LHCN-M2 (cell line): ENCODE data around the gene USP49. TPM values are rescaled to one million over a fixed set of nuclear protein-coding genes. Genes with fewer than 3 reads are reported as not detected.
"Not testable (repeated sequence)": the region's sequence is repeated elsewhere in the genome, so short reads cannot be mapped to it uniquely, and the experiment has no call there.

Experiments
- DNase-seq: peaks from one replicate; pipeline ENCODE4 v3.0.0-alpha.2; 2012; ENCODE audit warnings: low read depth
- total RNA-seq: library from RNA; depleted of rRNA; stranded (reverse); fragments of >200 nt; gene quantifications from 2 replicates; pipeline ENCODE4 v1.2.3, GENCODE V29; 2014

Gene USP49
- total RNA-seq, 1 experiment from 2014 or later: 1.7 TPM

- DNase-seq: peak; percentile 46
Observed at GRCh38 chr6:41780551-41781365, 114.4 kb downstream of the USP49 start, which contains the start of gene PRICKLE4. Gene PRICKLE4, plus strand, starts transcription at chr6:41780782. Its CDS starts 2,692 bp downstream, at chr6:41783474.

DNA sequence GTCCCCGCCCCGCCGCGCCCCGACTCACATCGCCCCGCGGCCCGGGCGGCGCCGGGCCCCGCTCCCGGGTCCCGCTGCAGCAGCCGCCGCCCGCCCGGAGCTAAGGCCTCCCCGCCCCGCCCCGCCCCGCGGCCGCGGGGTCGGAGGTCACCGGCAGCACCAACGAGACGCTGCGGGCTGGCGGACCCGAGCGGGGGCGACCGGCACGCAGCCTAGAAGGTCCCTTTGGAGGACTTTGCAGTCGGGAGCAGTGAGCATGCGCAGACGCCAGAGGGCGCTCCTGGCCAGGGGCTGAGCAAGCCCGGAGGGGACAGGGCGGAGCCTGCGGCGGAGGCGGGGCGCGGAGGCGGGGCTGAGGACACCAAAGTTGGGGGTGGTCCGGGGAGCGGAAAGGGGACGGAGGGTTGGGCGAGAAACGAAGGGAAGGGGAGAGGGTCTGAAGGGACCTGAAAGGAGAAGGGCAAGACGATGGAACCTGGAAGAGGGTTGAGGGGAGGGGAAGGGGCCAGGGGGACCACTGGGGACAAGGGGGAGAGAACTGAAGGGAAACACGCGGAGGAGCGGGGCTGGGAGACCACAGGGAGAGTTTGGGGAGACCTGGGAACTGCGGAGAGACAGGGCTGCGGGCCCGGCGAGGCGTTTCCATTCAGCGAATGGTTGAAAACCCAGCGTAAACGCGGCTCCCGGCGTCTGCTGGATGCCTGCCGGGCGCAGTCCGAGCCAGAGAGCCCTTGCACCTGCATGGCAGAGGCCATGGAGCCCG lies 115.2 kb downstream of the USP49 start, which contains the start of gene FRS3:
TSS of gene FRS3 (minus strand) at position 113 of the 763 bp plus-strand sequence. CDS start 2,913 bp downstream, outside the sequence.
- DNase-seq: peak; percentile 93

DNA sequence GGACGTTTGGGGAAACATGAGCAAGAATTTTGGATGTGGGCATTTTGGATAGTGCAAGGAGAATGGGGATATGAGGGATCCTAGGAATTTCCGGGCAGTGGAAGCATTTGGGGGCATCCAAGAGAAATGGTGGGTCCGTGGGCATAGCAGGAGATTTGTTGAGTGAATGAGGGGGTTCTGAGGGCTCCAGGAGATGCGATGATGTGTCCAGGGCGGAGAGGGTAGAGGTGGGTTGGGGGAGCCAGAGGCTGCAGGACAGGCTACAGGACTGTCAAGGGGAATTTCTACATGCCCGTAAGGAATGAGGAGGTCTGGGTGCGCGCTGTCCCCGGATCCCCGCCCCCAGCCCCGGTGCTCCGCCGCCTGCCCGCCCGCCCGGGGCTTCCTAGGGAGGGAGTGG lies 115.8 kb downstream of the USP49 start:
- DNase-seq: no peak

DNA sequence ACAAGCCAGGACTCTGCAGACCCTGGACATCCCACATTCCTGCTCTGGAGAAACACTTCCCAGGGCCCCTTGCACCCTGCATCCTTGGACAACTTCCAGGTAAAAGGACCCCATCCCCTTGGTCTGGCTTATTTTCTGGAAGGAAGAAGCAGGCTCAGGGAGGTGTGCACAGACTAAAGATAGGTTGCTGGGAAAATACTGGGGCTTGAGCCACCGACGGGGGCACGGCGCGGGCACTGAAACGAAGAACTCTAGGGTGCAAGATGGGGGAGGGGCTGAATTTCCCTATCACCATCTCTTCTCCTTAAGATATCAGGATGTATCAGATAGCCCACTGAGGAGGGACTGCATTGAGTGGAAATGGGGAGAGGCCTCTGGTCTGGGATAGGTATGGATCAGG lies 116.3 kb downstream of the USP49 start:
- DNase-seq: no peak

DNA sequence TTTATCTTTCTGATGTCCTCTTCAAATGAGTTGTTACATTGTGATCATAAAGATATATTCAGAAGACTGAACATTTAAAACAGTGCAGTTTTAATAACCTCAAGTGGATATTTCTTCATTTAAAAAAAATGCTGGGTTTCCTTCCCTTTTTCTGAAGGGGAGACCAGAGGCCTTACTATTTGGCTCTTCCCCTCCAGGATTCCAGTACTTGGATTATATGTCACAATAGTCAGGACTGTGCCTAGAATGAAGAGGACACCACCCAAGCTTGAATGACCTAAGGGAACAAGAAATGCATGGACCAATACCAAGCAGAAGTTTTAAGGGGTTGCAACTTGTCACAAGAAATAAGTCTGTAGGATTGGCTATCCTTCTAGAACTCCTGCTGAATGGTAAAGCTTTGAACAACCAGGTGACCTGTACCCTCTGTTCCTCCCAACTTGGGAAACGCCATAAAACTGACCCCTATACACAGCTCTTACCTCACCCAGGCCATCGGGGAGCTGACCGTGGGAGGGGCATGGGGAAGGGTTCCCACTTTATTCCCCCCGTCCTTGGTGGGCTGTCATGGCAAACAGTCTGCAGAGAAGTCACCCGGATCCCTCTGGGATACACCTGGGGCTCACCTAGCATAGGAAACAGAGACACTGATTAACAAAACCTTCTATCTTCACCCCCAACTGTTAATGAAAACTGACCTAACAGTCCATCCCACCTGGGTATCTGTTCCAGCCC lies 117.5 kb downstream of the USP49 start:
- no peak for DNase-seq

- no peak for DNase-seq
Observed at GRCh38 chr6:41775293-41775882, 119.8 kb downstream of the USP49 start.

DNA sequence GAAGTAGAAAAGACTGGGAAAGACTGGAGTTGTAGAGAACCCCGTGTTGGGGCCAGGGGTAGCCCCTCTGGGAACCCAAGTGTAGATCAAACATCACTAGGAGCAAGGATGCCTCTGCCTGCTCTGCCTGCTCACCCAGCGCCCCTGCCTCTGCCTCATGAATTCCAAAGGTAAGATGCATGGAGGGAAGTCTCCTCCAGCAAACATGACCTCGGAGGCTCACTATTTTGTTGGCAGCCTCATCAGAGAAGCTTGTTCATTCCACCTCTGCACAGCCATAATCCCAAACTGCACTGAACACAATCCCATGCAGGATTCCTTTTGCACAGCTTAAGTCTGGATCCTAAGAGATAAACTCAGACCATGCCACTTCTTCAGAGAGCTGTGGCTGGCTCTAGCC lies 120.3 kb downstream of the USP49 start:
- DNase-seq: no peak

DNA sequence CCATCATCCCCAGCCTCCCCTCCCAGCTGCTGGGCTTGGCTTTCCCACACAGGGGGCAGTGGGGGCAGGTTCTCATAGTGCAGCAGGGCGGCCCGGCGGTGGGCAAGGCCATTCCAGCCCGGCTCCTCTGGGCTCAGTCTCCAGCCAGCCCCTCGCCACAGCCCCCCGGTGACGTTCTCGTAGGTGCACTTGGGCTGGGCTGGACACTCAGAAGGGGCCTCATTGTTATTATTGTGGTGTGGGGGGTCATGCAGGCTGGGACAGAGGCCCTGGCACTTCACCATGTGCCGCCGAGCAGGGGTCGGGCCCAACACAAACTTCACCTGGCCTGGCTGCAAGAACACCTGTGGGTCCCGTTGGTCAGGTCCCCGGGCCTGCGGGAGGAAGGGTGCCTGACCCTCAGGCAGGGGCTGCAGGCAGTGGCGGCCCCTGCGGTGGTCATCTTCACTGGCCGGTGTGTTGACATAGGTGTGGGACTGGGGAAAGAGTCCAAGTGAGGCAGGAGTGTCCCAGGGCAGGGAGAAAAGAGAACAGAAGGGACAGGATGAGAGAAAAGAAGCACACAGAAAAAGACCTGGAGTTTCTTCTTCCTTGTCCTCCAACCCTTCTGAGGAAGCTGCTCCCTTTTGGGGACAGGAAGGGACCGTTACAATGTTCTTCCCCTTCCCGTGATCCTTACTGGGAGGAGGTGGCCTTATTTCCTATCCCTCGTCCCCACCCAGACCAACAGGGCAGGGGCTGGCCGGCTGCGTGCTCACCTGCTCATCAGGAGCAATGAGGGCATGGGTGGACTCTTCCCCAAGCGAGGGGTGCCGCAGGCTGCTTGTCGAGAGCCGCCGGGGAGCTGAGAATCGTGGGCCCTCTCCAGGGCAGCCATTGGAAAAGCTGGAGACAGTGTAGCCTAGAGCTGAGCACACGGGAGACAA lies 123.9 kb downstream of the USP49 start:
- no peak for DNase-seq

GRCh38 chr6:41770381-41771057 lies 124.7 kb downstream of the USP49 start:
- no peak for DNase-seq

- DNase-seq: no peak
Observed at GRCh38 chr6:41769376-41769775, 125.8 kb downstream of the USP49 start.

DNA sequence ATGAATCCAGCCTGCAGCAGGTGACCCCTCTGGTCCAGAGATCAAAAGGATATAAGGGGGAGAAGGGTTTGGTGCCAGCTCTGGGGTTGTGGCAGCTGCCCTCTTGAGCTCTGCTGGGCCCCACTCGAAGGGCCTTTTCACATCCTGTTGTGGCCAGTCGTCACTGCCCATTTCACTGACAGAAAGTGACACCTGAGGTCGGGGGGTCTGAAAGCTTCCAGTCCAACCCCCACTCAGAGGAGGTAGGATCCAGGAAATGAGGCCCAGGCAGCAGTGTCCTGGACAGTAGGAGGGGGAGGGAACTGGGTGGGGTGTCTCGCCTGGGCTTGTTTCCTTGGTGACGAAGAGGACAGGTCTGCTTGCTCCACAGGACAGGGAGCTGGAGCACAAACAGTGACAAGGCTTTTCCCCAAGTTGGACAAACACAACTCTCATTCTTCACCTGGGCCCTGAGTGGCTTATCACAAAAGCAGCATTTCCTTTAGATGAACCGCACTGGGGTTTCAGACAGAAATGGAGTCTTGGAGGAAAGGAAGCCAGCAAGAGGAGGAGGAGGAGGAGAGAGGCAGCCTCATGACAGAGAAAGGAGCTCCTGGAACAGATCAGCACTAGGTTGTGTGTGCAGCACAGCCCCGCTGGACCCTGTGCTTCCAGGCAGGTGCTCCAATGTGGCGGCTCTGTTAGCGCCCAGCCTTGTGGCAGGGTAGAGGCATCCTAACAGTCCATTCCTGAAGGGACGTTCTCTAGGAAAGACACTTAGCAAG lies 126.4 kb downstream of the USP49 start:
- no peak for DNase-seq

DNA sequence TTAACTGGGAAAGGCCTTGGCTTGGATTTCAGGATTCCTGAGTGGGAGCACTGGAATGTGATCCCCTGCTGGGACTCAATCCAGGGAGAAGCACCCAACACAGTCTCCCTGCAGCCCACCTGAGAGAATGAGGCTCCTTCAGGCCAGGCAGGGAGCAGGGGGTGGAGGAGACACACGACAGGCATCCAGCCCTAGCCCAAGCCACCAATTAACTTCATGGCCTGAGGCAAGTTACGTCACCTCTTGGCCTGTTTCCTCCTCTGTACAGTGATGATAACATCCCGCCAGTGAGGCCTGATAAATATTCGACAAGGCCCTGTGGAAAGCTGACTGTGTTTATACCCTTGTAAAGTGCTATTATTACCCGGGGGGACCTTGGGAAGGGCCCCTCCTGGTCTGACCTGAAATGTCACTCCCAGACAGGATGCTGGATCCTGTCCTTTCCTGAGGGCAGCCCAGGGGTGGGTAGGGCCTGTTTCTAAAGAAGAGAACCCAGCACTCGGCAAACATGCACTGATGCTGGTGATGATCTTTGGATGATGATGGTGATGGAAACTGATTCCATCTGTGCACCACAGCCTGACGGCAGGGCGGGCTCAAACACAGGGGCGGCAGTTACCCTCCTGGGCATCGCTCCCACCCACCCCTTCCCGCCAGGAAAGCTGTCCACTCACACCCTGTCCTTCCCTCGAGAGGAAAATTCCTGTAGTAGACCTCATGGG lies 127.9 kb downstream of the USP49 start:
- no peak for DNase-seq

DNA sequence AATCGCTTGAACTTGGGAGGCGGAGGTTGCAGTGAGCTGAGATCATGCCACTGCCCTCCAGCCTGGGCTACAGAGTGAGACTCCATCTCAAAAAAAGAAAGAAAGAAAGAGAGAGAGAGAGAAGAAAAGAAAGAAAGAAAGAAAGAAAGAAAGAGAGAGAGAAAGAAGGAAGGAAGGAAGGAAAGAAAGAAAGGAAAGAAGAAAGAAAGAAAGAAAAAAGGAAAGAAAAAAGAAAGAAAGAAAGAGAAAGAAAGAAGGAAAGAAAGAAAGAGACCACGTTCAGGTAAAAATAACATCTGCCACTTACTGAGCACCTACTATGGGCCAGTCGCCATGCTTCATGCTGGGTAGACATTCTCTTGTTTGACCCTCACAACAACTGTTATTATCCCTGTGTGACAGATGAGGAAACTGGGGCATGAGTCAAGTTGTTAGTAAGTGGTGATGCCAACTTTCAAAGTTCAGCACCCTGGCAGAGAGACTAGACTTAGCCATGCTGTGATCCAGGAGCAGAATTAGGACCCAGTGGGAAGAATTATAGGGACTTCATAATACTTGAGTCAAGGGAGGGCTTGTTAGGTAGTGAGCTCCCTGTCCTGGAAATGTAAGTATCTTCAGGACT lies 129.0 kb downstream of the USP49 start:
- DNase-seq: not testable (repeated sequence)

DNA sequence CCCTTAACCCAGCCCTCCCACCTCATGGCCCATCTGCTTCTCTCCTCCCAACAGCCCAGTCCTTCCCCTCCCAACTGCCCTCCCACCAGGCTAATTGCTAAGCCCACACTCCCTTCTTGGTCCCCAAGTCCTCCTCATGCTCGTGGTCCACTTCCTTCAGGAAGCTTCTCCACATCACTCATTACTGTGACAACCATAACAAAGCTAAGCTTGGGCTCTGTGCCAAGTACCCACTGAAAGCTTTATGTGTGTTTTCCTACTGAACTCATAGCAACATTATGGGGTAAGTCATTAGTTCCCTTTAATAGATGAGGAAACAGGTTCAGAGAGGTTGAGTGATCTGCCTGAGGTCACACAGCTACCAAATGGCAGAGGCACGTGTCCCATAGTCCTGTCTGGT lies 131.7 kb downstream of the USP49 start:
- no peak for DNase-seq

- no peak for DNase-seq
Observed at GRCh38 chr6:41759905-41760579, 135.1 kb downstream of the USP49 start.

DNA sequence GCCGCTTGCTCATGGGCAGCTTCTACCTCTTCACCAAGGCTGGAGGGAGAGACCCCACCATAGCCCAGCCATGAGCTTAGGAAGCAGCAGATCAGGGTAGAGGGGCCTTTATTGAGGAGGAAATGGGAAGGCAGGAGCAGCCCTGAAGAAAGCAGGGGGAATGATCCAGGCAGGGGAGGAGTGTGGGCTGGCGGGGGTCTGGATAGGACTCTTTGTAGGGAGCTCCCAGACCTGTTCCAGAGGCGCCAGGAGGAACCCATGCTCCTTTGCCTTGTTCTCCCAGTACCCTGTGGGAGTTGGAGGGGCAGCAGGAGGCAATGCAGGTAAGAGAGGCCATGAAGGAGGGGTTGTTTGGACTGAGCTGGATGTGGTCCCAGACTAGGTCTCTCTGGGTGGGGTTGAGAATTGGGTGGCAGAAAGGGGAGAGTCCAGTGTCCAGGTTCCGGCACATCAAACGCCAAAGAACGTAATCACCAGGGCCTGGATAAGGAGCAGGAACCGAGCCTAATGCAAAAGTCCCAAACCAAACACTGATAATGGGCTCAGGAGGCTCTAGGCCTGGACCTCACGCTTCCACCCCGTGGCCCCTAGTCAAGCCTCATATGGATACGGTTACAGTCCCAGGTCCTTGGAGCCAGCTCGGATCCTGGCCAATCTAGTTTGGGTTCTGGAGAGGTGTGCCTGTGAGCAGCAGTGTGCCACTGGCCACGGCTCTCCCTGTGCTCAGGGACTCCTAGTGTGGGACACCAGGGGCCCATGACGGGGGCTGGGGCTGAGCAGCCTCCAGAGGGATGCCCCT lies 135.9 kb downstream of the USP49 start:
- no peak for DNase-seq

- no peak for DNase-seq
Observed at GRCh38 chr6:41758641-41759035, 136.5 kb downstream of the USP49 start.
